ENCODE measurements around the gene SMAD4.

Gene SMAD4

GRCh38 chr18:51122266-51123045 is 92.4 kb downstream of the SMAD4 start:
- ChIA-PET CTCF (interaction anchor here (3.6 kb wide), 1 partner anchor 12 kb away, joined by 14 read pairs; no protein-coding TSS in a partner anchor), POLR2A (no interaction called here)
- no peak for DNase-seq (ENCODE audit: extremely low spot score)
- TF ChIP-seq CTCF (IDR thresholded peaks at IDR 0.05; ENCODE audit: control extremely low read depth, extremely low read depth, low read depth, missing control alignments), result no peak

- ChIA-PET CTCF (interaction anchor here (0.9 to 3.6 kb wide), 2 partner anchors 12 to 17 kb away, joined by 3 to 14 read pairs; no protein-coding TSS in a partner anchor), POLR2A (no interaction called here)
- TF ChIP-seq CTCF (IDR thresholded peaks at IDR 0.05; ENCODE audit: control extremely low read depth, extremely low read depth, low read depth, missing control alignments), result no peak
- no peak for DNase-seq (ENCODE audit: extremely low spot score)
Observed at GRCh38 chr18:51123046-51123395, 93.0 kb downstream of the SMAD4 start.

DNA sequence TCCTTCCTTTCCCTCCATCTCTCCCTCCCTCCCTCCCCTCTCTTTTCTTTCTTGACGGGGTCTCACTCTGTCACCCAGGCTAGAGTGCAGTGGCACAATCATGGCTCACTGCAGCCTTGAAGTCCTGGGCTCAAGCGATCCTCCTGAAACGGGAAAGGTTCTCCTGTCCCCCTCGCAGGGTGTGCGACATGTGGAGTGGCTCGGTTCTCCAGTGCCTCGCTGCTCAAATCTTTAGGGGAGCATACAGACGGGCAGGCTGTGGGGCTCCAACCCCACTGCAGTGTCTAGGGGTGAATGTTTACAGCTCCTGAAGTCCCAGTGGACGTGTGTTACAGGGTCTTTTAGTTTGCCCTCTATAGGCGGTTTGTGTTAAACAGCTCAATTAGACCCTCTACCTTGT is 93.5 kb downstream of the SMAD4 start:
- ChIA-PET POLR2A (no interaction called here), CTCF (interaction anchor here (0.9 to 3.6 kb wide), 4 partner anchors 11 to 17 kb away, joined by 3 to 14 read pairs (median 4); no protein-coding TSS in a partner anchor)
- no peak for DNase-seq (ENCODE audit: extremely low spot score)
- no peak for TF ChIP-seq CTCF (IDR thresholded peaks at IDR 0.05; ENCODE audit: control extremely low read depth, extremely low read depth, low read depth, missing control alignments)

DNA sequence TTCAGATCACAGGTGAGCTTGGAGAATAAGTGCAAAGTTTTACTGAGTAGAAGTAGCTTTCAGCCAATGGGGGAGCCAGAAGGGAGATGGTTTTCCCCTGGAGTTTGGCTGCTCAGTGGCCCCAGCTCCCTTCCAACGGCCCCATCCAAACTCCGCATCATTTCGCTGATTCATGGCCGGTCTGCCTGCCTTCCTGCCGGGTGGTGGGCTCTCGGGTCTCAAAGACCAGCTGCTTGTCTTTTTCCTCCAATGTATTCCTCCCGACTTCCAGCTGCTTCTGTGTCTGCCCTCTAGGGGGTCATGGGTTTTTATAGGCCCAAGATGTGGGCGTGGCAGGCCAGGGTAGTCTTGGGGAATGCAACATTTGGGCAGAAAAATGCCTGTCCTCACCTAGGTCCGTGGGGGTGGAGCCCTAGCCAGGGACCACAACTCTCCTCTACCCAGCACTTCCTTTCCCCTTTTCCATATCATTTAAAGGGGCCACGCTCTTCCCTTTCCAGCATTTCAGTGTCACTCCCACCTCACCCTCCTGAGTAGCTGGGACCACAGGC is 94.0 kb downstream of the SMAD4 start:
- no peak for TF ChIP-seq CTCF (IDR thresholded peaks at IDR 0.05; ENCODE audit: control extremely low read depth, extremely low read depth, low read depth, missing control alignments)
- no peak for DNase-seq (ENCODE audit: extremely low spot score)
- ChIA-PET POLR2A (no interaction called here), CTCF (interaction anchor here (0.9 to 3.6 kb wide), 4 partner anchors 11 to 16 kb away, joined by 3 to 14 read pairs (median 4); no protein-coding TSS in a partner anchor)

DNA sequence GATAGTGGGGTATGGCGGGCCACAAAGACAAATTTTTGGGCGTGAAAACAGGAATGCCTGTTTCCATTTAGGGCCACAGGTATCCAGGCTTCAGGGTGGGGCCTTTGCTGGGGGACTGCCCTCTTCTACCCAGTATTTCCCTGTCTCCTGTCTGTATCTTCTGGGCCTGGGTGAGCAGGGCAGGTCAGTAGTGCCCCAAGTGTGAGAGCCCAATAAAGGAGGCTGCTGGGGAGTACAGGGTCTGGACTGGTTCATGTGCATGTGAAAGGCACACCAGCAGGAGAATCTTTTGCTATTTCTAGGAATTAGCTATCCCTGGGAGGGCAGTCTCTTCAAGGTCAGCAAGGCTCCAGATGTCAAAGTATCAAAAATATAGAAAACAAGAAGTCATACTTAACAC is 96.0 kb downstream of the SMAD4 start:
- DNase-seq (ENCODE audit: extremely low spot score), result no peak
- no peak for TF ChIP-seq CTCF (IDR thresholded peaks at IDR 0.05; ENCODE audit: control extremely low read depth, extremely low read depth, low read depth, missing control alignments)
- CTCF ChIA-PET, result interaction anchor here (3.6 kb wide), 1 partner anchor 9 kb away, joined by 14 read pairs; no protein-coding TSS in a partner anchor
- POLR2A ChIA-PET, result no interaction called here

DNA sequence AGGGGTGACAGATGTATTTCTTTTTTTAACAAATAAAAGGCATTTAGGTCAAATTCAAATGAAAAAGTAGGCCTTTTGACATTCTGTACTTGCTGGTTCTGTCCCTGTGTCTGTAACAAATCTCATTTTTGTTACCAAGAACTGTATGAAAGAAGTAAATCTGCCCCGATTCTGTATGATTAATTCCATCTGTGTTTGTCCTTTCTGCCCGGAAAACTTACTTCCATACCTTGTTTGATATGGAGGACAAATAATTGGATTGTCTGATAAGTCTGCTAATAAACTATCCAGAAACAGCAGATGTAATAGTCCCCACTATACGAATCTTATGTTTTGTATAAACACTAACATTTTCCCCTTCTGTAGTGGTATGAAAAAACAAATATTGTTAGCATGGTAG is 97.7 kb downstream of the SMAD4 start:
- TF ChIP-seq CTCF (IDR thresholded peaks at IDR 0.05; ENCODE audit: control extremely low read depth, extremely low read depth, low read depth, missing control alignments), result no peak
- POLR2A ChIA-PET, result no interaction called here
- DNase-seq (ENCODE audit: extremely low spot score), result no peak
- CTCF ChIA-PET, result interaction anchor here (1.2 to 1.4 kb wide), 3 partner anchors 8 to 17 kb away, joined by 4 to 6 read pairs (median 5); no protein-coding TSS in a partner anchor

All from GM10248 (cell line).